ENCODE results near the gene TTYH3.

TTYH3 gene

GRCh38 chr7:2713978-2714377, 82.2 kb downstream of the TTYH3 start:
- H3K9me3 ChIP-seq (ENCODE audit: control insufficient read depth, low read length): no peaks in the 10 kb centered on the region
- peaks cover 30% of the 10 kb centered on the region for H3K36me3 ChIP-seq (ENCODE audit: control insufficient read depth, insufficient read depth, low read length)
- peaks cover 14% of the 10 kb centered on the region for H3K4me1 ChIP-seq (ENCODE audit: control insufficient read depth, insufficient read depth, low read length, poor library complexity, severe bottlenecking)
- no peak overlapping the region for H3K4me3 ChIP-seq (ENCODE audit: extremely low read depth, insufficient read depth, low read length, poor library complexity, severe bottlenecking)
- no peak overlapping the region for H3K27ac ChIP-seq (ENCODE audit: low read depth, low read length, severe bottlenecking)
- WGBS, 2 experiments (ENCODE audit: insufficient coverage in 2 of 2): 93 to 98% methylated on average over 4 to 8 of the region's 12 CpGs

Measured in mesodermal cell (in vitro differentiated cells).